Stimulated activated CD4-positive, alpha-beta T cell treated with anti-CD3 and anti-CD28 coated beads, Interleukin-4, amount 100 ng/mL, for 48 hours (primary cell): ENCODE results near the gene NUP62.
A peak's percentile ranks its signal among the peaks of the same experiment; 100 is the strongest.
"Not testable (repeated sequence)": the region's sequence is repeated elsewhere in the genome, so short reads cannot be mapped to it uniquely, and the experiment has no call there.

Experiments used
- DNase-seq, 2 donors: peaks; one replicate each; pipeline ENCODE4 v3.0.0-alpha.2; 2020; ENCODE audit warnings: low read depth in 2 of 2

Gene NUP62

DNA sequence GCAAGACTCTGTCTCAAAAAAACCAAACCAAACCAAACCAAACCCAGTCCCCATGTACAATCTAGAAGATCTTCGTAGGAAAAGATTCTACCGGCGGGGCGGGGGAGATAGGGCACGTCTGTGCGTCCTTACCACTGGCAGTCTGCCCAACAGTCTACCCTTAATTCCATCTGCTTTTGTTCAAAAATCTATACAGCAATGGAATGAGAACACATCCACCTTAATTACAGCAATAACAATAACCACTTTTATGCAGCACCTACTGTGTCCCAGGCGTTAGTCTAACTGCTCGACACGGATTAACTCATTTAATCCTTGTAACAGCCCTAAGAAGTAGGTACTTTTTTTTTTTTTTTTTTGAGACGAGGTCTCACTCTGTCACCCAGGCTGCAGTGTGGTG is 2.8 kb downstream of the NUP62 start:
- DNase-seq, result no peak

DNA sequence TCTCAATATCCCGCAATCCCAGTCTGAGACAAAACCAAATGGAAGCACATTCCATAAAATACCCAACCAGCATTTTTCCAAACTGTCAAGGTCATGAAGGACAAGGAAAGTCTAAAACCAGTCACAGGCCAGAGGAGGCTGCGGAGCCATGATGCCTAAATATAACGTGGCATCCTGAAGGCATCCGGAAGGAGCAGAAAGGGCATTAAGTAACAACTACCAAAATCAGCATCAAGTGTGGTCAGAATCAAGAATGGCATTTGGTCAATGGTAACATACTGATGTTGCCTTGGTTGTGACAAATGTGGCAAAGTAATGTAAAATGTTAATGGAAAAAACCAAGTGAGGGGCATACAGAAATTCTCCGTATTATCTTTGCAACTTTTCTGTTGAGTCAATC is 3.8 kb downstream of the NUP62 start:
- no peak for DNase-seq

DNA sequence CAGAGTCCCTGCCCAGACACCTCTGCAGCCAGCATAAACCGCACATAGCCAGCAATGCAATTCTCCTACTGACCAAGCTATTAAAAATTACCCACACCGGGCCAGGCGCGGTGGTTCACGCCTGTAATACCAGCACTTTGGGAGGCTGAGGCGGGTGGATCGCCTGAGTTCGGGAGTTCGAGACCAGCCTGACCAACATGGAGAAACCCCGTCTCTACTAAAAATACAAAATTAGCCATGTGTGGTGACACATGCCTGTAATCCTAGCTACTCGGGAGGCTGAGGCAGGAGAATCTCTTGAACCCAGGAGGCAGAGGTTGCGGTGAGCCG is 4.5 kb downstream of the NUP62 start:
- DNase-seq, result not testable (repeated sequence)

DNA sequence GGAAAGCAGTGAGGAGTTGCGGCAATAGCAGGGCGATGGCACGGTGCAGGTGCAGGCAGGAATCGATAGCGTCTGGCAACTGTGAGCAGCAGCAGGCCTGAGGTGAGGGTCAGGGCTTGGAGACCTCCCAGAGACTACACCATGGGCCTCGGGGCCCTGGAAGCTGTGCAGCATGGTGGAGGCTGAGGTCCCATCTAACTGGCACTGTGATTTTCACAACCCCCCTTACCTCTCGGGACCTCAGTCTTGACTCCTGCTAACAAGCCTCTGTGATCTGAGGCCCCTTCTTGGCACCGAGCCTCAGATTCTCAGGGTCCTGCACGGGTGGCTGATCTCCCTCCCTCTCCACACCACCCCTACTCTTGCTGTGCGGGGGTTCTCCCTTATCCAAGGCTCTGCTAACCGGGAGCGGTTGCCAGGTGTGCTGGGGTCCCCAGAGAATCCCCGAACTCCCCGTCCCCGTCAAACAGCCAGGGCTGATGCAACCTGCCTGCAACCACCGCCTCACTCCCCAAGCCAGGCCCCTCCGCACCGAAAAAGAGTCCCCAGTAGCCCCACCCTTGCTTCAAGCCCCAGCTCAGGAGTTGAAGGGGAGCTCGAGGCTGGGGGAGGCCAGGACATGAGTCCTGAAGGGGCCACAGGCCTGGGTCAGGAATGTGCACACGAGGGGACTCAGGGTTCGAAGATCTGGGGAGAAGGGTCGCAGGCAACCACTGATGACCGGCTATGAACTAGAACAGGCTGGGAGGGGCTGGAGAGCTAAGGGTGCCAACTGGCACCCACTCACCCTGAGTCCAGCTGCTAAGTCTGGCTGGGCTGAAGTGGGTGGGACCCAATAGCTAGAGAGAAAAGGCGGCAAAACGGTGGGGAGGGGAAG is 5.1 kb downstream of the NUP62 start:
- no peak for DNase-seq

DNA sequence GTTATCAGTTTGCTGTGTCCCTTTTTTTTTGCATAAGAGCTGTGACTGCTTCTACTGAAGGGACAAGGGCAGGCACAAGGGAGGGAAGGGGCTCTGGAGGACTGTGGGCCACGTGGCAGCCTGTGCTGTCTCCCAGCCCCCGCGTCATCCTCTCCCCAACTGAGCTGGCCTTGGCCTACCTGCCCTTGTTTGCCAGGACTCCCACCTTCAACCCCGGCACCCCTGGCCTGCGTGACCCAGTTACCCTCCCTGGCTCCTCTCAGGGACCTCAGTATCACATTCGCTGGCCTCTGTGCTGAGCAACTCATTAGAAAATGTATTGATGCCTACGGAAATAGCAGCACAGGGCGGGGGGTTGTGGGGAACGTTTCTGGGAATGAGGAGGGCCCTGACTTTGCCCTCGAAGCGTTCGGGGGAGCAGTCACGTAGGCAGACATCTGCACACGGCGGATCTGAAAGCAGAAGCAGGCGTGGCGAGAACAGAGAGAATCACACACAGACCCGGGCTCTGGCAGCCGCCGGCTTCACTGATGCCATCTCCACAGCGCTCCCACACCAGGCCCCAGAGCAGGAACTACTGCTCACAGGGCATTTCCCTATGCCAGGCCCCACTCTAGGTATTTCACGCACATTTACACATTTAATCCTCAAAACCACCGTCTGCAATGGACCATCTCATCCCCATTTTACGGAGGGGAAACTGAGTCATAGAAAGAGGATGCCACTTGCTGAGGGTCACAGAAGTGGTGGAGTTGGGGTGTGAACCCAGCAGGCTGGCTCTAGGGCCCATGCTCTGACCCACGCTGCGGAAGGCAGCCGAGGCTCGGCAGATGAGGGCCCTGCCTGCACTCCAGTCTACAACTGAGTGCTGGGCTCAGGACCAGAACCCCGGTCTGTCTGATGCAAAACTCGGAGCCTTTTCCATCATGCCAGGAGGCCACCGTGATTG is 6.0 kb downstream of the NUP62 start:
- DNase-seq, result no peak

DNA sequence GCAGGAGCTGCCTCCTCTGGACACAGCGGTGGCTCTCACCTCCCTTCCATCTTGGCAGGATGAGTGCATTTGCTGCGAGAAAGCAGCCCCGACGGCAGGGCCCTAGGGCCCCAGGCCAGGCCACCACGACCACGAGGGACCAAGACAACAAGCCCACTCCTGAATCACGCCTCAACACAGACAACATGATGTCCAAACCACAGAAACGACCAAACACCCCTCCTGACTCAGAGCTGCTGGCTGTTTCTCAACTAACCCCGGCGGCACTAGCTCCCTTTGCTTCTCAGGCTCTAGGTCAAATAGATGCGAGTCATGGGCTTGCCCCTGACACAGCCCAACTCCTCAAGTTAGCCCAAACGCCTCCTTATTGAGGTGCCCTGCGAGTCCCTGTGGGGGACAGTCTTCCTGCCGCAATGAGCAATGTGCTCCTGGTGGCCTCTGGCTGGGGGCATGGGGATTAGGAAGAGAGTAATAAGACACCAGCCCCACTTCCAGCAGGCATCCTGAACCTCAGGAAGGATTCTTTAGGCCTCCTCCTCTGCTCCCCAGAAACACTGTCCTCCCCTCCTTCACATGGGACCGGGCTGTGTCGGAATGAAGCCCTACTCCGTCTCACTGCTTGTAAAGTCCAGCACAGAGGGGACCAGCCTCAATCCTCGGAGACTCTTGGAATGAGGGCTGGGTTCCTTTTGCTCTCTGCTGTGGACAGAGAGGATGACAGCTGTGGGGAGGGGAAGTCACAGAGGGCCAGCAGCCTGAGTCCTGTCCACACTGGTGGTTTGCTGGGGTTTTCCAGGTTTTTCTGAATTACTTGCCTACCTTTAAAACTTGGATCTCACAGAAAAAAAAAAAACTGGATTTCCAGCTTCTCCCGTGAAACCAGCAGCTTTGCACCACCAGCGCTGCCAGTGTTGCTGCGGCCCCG is 7.2 kb downstream of the NUP62 start:
- no peak for DNase-seq

DNA sequence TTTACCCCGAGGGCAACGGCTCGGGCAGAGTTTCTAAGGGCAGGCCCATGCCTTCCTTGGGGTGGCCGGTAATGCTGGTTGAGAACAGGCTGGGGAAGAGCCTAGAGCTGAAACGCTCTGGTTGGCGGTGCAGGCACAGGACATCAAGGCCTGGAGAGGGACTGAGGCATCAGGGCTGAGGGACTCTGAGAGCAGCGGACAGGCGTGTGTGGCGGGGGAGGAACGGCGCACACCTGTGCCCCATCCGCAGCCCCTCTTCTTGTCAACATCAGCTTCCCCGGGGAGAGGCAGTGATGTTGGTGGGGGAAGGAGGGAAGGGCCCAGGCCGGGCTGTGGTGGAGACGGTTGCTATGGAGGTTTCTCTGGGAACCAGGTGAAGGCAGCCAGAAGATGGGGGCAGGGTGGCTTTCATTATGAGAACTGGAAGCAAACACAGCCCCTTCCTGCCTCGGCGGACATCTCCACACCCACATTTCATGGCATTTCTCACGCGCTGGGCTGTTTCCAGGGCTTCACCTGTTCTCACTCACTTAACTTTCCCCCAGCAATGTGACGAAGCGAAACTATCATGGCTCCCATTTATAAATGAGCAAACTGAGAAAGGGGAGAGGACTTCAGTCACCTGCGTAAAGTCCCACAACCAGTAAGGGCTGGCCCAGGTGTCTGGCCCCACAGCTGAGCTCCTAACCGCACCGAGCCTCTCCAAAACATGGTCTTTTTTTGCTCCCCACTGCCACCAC is 8.5 kb downstream of the NUP62 start:
- DNase-seq, result no peak

DNA sequence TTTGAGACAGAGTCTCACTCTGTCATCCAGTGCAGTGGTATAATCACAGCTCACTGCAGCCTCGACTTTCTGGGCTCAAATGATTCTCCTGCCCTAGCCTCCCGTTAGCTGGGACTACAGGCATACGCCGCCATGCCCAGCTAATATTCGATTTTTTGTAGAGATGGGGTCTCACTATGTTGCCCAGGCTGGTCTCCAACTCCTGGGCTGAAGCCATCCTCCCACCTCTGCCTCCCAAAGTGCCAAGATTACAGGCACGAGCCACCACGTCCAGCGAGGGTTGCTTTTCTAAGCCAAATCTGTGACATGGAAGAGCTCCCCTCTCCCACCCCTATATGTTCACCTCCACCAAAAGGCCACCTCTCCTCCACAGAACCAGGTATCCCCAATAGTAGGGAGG is 11.2 kb downstream of the NUP62 start:
- DNase-seq, result no peak

DNA sequence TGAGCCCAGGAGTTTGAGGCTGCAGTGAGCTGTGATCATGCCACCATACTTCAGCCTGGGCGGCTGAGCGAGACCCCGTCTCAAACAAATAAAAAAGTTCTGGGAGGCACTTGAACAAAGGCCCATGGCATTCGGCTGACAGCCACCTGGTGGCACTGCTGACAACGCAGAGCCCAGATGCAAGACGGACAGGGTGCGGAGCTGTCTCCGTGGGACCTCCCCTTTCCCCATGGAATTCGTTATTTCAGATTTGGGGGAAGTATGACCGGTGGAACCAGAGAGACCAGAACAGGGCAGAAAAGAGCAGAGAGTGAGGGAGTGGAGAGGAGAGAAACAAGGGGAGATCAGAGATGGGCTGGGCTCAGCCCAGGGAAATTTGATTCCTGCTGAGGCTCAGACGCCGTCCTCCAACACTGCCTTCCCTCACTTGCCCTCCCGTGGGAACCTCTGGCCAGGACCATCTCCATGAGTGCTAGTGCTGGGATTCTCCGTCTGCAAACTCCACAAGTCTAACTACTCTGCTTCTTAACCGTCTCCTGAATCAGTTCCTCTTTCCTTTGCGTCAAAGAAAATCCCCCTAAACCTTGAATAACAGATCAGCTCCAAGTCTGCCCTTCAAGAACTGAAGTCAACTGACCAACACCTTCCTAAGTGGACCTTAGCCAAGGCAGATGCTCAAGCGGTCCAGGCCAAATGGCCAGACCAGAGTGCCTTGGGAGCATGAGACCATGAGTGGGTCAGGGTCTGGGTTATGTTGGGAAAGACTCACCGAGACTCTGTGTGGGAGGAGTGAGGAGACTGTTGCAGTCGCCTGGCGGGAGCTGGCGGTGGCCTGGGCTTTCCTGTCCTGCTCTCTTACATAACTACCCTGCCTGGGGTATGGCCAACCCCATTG is 12.2 kb downstream of the NUP62 start:
- DNase-seq, result no peak

DNA sequence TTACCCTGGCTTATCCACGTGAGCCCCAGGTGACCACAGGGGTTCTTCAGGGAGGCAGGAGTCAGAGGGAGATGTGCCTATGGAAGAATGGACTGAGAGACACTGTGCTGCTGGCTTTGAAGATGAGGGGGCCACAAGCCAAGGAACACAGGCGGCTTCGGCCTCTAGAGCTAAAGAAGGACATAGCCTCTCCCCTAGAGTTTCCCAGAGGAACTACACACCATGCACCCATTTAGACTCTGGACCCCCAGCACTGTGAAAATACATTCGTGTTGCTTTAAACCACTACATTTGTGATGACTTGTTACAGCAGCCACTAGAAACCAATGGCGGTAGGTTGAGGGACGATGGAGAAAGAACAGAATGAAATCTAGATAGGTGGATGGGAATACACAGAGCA is 14.0 kb downstream of the NUP62 start:
- no peak for DNase-seq

DNA sequence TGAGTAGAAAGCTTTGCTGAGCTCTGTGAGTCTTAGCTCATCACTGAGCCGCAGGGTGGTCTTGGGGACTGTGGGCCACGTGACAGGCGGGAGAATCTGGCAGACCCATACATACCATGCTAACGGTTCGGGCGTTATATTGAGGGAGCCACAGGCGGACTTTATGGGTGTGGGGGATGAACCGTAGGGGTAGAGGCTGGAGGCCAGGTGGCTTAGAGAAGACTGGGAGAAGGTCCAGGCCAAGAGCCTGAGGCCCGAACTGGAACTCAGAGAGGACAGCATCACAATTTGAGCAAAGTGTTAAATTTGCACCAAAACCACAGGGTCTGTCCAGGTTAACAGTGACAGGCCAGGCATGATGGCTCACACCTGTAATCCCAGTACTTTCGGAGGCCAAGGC is 15.6 kb downstream of the NUP62 start:
- DNase-seq, result no peak

DNA sequence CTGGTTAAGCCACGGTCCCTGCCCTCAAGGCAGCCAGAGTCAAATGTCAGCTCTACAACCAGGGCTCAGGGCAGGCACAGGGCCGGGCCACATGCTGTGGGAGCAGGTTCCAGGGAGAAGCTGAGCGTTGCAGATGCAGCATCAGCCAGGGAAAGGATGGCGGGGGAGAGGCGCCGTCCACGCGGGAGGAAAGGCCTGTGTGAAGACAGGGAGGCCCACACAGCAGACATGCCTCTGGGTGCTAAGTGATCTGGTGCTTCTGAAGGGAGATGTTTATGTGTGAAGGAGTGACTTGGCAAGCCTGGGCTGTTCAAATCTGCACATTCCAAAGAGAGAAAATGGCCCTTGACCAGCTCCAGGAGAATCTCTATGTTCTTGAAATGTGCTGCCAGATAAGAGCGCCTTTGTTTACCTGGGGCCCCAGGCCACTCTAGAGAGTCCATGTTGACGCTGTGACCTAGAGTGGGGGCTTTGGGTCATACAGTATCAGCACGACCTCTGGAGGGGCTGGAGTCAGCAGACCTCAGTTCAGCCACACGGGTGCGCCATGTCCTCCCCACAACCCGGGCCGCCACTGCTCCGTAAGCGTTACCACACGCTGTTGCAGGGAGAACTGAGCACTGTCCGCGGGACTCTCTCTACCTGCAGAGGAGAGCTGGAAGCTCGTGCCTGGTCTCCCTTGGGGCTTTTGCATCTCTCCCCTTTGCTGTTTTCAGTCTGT is 16.2 kb downstream of the NUP62 start:
- DNase-seq, result no peak

DNA sequence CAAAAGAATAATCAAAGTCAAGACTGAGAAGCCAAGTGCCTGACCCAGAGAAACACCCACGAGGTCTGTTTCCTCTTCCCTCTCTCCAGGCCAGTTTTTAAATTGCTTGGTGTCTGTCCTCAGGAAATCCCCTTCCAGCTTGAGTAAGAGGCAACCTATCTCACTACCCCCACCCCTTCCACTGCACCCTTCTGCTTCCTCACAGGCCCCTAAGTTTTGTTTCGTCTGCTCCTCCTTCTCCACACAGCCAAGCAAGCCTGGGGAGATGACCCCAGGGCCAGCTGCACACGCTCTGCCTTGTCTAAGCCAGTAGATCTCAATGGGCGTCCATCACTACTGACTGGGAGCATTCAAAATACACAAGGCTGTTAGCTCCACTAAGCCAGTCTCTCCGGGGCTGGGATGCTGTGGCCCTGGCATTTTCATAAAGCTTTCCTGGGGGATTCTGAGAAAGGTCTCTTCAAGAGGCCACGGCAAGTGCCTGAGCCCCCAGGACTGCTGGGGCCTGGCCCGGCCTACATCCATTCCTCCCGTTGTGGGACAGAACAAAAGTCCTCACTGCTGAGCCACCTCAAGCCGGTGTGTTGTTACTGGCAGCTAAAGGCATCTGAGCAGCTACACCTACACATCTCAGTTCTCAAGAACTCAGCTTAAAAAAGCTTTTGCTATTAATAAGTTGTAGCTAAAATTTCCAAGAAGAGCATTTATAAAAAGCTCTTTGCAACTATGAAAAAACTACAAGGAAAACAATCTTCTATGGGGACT is 17.7 kb downstream of the NUP62 start:
- DNase-seq, result peak in 1 of 2 donors; percentile 24

DNA sequence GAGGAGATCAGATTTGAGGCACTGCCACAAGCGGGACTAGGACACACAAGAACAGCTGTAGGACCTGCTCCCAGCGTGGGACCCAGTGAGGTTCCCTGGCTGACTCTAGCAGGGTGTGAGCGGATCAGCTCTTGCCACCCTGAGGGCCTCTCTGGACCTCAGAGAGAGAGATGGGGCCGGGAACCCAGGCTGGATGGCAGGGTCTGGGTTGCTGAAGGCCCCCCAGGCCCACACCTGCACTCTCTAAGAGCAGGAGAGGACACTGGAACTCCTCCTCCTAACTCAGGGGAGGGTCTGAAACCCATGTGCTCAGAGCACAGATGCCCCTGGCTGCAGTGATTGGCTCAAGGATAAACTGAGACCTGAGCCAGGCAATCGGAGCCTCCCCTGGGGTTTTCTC is 19.1 kb downstream of the NUP62 start:
- DNase-seq, result no peak

DNA sequence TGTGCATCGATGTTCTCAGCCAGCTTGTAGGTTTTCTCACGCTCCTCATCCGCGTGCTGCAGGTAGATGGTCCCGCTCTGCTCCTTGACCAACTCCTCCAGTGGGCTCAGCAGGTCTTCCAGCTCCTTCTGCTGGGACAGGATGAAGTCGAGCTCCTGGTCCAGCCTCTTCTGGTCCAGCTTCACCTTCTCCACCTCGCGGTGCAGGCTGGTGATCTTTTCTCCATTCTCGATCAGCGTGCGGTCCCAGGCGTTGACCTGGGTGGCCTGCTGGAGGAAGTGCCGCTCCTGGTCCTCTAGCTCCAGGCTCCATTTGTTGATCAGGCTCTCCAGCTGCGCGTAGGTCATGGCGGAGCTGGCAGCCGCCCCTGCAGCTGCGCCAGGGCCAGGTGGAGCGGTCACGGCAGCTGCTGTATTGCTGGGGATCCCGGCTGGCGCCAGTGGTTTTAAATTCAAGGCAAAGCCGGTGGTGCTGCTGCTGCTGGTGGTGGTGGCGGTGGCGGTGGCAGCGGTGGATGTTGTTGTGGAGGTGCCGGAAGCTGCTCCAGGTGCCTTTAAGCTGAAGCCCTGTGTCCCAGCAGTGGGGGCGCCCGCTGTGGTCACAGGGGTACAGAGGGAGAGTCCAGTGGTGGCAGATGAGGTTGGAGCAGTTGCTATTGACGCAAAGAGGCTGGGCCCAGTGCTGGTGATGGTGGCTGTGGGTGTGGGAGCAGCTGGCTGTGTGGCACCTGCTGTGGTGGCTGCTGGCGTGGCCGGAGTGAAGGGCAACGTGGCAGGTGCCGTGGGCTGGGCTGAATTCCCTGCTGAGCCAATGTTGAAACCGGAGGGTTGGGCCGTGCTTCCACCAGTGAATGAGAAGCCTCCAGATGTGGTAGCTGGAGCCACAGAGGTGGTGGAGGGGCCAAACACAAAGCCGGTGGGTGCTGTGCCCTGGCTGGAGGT is 20.6 kb downstream of the NUP62 start:
- no peak for DNase-seq

DNA sequence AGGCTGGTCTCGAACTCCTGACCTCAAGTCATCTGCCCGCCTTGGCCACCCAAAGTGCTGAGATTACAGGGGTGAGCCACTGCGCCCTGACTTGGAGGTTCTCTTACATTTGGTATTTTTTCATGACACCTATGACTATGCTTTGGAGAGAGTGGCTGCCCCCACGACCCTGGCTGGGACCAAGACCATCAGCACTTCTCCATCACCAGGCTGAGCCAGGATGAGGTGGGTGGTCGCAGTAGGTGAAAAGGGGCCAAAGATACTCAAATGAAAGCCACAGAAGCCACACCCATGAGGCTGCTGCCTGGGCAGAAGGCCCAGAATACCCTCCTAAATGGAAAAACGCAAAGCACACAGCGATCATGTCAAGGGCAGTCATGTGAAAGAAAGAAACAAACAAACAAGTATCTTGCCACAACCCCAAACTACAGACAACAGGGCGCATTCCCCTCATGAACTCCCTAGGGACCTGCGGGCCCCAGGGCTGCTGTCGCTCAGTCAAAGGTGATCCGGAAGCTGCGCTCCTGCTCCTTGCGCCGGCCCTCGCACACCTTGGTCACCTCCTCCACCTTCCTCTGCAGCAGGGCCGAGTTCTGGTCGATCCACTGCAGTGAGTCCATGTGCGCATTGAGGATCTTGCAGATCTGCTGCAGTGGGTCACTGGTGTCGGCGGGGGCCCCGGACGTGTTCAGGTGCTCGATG is 21.4 kb downstream of the NUP62 start:
- no peak for DNase-seq
